Peyer's patch (tissue), 4 donors: ENCODE results near the gene CYP26C1.

ENCODE experiments used
- POLR2A ChIP-seq, 2 donors: fragments of 450-650 bp; IDR thresholded peaks; one replicate each; pipeline ENCODE4 v1.5.1; 2017; ENCODE audit warnings: antibody characterized with exemption in 2 of 2, mild to moderate bottlenecking in 2 of 2, moderate library complexity in 2 of 2
- TF ChIP-seq, protein P1 (sequence below), 6 experiments: fragments of 450-650 bp in 4 of 6; fragments of 200-600 bp in 2 of 6; sonication (generic) in 1 of 6; IDR thresholded peaks; one replicate each; pipeline ENCODE4 v1.5.1; 2017 to 2019; ENCODE audit warnings: antibody characterized with exemption in 6 of 6, mild to moderate bottlenecking in 3 of 6, moderate library complexity in 1 of 6

DNA sequence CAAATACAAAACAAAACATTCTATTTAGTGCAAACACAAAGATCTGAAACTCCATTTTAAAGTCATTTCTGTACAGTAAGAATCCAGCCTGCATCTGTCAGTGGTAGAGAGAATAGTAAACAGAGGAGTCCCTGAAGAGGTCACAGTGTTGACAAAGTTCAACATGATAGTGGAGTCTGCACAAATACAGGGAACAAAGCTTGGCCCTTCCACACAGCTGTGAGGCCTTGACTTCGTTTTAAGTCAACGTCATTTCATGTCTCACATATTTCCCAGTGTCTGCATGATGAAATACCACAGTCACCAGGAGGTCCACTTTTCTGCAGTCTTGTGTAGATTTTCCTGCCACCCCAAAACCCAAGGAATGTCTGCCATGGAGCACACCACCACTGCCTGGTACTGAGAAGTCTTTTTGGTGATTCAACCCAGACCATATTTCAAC, 46.1 kb downstream of the CYP26C1 start:
- TF ChIP-seq, protein P1, sequence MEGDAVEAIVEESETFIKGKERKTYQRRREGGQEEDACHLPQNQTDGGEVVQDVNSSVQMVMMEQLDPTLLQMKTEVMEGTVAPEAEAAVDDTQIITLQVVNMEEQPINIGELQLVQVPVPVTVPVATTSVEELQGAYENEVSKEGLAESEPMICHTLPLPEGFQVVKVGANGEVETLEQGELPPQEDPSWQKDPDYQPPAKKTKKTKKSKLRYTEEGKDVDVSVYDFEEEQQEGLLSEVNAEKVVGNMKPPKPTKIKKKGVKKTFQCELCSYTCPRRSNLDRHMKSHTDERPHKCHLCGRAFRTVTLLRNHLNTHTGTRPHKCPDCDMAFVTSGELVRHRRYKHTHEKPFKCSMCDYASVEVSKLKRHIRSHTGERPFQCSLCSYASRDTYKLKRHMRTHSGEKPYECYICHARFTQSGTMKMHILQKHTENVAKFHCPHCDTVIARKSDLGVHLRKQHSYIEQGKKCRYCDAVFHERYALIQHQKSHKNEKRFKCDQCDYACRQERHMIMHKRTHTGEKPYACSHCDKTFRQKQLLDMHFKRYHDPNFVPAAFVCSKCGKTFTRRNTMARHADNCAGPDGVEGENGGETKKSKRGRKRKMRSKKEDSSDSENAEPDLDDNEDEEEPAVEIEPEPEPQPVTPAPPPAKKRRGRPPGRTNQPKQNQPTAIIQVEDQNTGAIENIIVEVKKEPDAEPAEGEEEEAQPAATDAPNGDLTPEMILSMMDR (IDR thresholded peaks at IDR 0.05), result no peak
- TF ChIP-seq POLR2A (IDR thresholded peaks at IDR 0.05), result no peak
